Inferior parietal cortex (tissue), 1 donor: ENCODE results near the gene DCAF7.

Experiments
- DNase-seq: peaks from one replicate; pipeline ENCODE4 v3.0.0-alpha.2; 2016; ENCODE audit errors: extremely low spot score

Gene DCAF7

GRCh38 chr17:63525190-63525946 is 24.9 kb upstream of the DCAF7 start:
- no peak for DNase-seq

- DNase-seq, result no peak
These were observed 23.4 kb upstream of the DCAF7 start for GRCh38 chr17:63526861-63527260.

- no peak for DNase-seq
These were observed 22.1 kb upstream of the DCAF7 start for GRCh38 chr17:63528183-63528582.

- DNase-seq, result no peak
These were observed 20.3 kb upstream of the DCAF7 start for GRCh38 chr17:63529711-63530556.

GRCh38 chr17:63530557-63531021 is 19.7 kb upstream of the DCAF7 start:
- no peak for DNase-seq

- no peak for DNase-seq
These were observed 19.0 kb upstream of the DCAF7 start for GRCh38 chr17:63531022-63531965.

- no peak for DNase-seq
These were observed 16.7 kb upstream of the DCAF7 start for GRCh38 chr17:63533433-63534077.

- DNase-seq, result no peak
These were observed 16.2 kb upstream of the DCAF7 start for GRCh38 chr17:63534078-63534570.

- DNase-seq, result no peak
These were observed 15.3 kb upstream of the DCAF7 start for GRCh38 chr17:63534816-63535455.

GRCh38 chr17:63535640-63536039 is 14.6 kb upstream of the DCAF7 start:
- DNase-seq, result no peak

GRCh38 chr17:63537001-63537400 is 13.3 kb upstream of the DCAF7 start:
- no peak for DNase-seq

GRCh38 chr17:63537991-63538692 is 12.1 kb upstream of the DCAF7 start:
- DNase-seq, result no peak

- no peak for DNase-seq
These were observed 11.3 kb upstream of the DCAF7 start for GRCh38 chr17:63538693-63539595.

- DNase-seq, result no peak
These were observed 9.7 kb upstream of the DCAF7 start for GRCh38 chr17:63540590-63540989.

- no peak for DNase-seq
These were observed 8.1 kb upstream of the DCAF7 start for GRCh38 chr17:63542218-63542545.

GRCh38 chr17:63542942-63543821 is 7.1 kb upstream of the DCAF7 start:
- no peak for DNase-seq

- no peak for DNase-seq
These were observed 6.4 kb upstream of the DCAF7 start for GRCh38 chr17:63543822-63544420.
